HCT116 (cell line): ENCODE results near the gene BAG1.

Source experiments
- EZH2 ChIP-seq: fragments of 200-600 bp; sonication (generic); IDR thresholded peaks from 2 replicates; pipeline ENCODE4 v1.6.1; 2017; ENCODE audit warnings: antibody characterized with exemption, mixed run types
- POLR2A ChIP-seq: IDR thresholded peaks from 2 replicates; pipeline ENCODE4 v1.7.0; 2011; ENCODE audit warnings: borderline replicate concordance; ENCODE audit not compliant: insufficient read depth, insufficient read length; ENCODE audit errors: extremely low read depth
- SIN3A ChIP-seq: IDR thresholded peaks from 2 replicates; pipeline ENCODE4 v1.6.1; 2012; ENCODE audit warnings: low read depth
- TCF7L2 ChIP-seq: IDR thresholded peaks from 2 replicates; pipeline ENCODE4 v1.7.0; 2011; ENCODE audit warnings: borderline replicate concordance, inconsistent platforms; ENCODE audit not compliant: insufficient read depth, insufficient read length; ENCODE audit errors: extremely low read depth
- YY1 ChIP-seq: IDR thresholded peaks from 2 replicates; pipeline ENCODE4 v1.6.1; 2011; ENCODE audit warnings: low read length, low read depth, moderate library complexity, mild to moderate bottlenecking; ENCODE audit not compliant: insufficient replicate concordance; ENCODE audit errors: extremely low read depth
- ZFX ChIP-seq: fragments of 450-650 bp; IDR thresholded peaks from 2 replicates; pipeline ENCODE4 v1.6.1; 2017
- ZNF274 ChIP-seq: fragments of 200-500 bp; sonication (Bioruptor generic); IDR thresholded peaks from 2 replicates; pipeline ENCODE4 v1.6.1; 2014; ENCODE audit warnings: mild to moderate bottlenecking, low read depth, low read length, inconsistent platforms
- TF ChIP-seq, protein P1 (sequence below), 3 experiments: fragments of 200-600 bp in 1 of 3; sonication (generic) in 1 of 3; IDR thresholded peaks in 2 of 3; conservative IDR thresholded peaks in 1 of 3; 2 replicates each; pipeline ENCODE4 v1.5.1; 2012 to 2017; ENCODE audit warnings: low read depth in 2 of 3, low read length in 2 of 3, antibody characterized with exemption in 1 of 3, borderline replicate concordance in 1 of 3, control low read depth in 1 of 3, mild to moderate bottlenecking in 1 of 3, mixed read lengths in 1 of 3, mixed run types in 1 of 3, moderate library complexity in 1 of 3; ENCODE audit not compliant: insufficient read depth in 1 of 3
- TF ChIP-seq, protein P2 (sequence below): IDR thresholded peaks from 2 replicates; pipeline ENCODE4 v1.6.1; 2012
- TF ChIP-seq, protein P3 (sequence below): IDR thresholded peaks from 2 replicates; pipeline ENCODE4 v1.6.1; 2011; ENCODE audit warnings: mild to moderate bottlenecking, low read length, moderate library complexity; ENCODE audit not compliant: insufficient replicate concordance; ENCODE audit errors: extremely low read depth

- TF ChIP-seq, protein P1, sequence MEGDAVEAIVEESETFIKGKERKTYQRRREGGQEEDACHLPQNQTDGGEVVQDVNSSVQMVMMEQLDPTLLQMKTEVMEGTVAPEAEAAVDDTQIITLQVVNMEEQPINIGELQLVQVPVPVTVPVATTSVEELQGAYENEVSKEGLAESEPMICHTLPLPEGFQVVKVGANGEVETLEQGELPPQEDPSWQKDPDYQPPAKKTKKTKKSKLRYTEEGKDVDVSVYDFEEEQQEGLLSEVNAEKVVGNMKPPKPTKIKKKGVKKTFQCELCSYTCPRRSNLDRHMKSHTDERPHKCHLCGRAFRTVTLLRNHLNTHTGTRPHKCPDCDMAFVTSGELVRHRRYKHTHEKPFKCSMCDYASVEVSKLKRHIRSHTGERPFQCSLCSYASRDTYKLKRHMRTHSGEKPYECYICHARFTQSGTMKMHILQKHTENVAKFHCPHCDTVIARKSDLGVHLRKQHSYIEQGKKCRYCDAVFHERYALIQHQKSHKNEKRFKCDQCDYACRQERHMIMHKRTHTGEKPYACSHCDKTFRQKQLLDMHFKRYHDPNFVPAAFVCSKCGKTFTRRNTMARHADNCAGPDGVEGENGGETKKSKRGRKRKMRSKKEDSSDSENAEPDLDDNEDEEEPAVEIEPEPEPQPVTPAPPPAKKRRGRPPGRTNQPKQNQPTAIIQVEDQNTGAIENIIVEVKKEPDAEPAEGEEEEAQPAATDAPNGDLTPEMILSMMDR (IDR thresholded peaks at IDR 0.05 in 2 of 3, conservative IDR thresholded peaks at IDR 0.05 in 1 of 3; ENCODE audit: borderline replicate concordance in 1 of 3, insufficient read depth in 1 of 3, low read depth in 2 of 3, low read length in 2 of 3), result no peak
- TF ChIP-seq, protein P2, sequence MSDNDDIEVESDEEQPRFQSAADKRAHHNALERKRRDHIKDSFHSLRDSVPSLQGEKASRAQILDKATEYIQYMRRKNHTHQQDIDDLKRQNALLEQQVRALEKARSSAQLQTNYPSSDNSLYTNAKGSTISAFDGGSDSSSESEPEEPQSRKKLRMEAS, result no peak
- no peak for TF ChIP-seq POLR2A
- TF ChIP-seq SIN3A, result no peak
- no peak for TF ChIP-seq TCF7L2
- no peak for TF ChIP-seq YY1
- TF ChIP-seq ZFX, result no peak
- no peak for TF ChIP-seq ZNF274
- TF ChIP-seq, protein P3, sequence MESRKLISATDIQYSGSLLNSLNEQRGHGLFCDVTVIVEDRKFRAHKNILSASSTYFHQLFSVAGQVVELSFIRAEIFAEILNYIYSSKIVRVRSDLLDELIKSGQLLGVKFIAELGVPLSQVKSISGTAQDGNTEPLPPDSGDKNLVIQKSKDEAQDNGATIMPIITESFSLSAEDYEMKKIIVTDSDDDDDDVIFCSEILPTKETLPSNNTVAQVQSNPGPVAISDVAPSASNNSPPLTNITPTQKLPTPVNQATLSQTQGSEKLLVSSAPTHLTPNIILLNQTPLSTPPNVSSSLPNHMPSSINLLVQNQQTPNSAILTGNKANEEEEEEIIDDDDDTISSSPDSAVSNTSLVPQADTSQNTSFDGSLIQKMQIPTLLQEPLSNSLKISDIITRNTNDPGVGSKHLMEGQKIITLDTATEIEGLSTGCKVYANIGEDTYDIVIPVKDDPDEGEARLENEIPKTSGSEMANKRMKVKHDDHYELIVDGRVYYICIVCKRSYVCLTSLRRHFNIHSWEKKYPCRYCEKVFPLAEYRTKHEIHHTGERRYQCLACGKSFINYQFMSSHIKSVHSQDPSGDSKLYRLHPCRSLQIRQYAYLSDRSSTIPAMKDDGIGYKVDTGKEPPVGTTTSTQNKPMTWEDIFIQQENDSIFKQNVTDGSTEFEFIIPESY, result no peak
- TF ChIP-seq EZH2, result no peak
These were observed 45.4 kb upstream of the BAG1 start for GRCh38 chr9:33309903-33310302.
